ENCODE measurements around the gene CYP2R1.

Gene CYP2R1, protein sequence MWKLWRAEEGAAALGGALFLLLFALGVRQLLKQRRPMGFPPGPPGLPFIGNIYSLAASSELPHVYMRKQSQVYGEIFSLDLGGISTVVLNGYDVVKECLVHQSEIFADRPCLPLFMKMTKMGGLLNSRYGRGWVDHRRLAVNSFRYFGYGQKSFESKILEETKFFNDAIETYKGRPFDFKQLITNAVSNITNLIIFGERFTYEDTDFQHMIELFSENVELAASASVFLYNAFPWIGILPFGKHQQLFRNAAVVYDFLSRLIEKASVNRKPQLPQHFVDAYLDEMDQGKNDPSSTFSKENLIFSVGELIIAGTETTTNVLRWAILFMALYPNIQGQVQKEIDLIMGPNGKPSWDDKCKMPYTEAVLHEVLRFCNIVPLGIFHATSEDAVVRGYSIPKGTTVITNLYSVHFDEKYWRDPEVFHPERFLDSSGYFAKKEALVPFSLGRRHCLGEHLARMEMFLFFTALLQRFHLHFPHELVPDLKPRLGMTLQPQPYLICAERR

DNA sequence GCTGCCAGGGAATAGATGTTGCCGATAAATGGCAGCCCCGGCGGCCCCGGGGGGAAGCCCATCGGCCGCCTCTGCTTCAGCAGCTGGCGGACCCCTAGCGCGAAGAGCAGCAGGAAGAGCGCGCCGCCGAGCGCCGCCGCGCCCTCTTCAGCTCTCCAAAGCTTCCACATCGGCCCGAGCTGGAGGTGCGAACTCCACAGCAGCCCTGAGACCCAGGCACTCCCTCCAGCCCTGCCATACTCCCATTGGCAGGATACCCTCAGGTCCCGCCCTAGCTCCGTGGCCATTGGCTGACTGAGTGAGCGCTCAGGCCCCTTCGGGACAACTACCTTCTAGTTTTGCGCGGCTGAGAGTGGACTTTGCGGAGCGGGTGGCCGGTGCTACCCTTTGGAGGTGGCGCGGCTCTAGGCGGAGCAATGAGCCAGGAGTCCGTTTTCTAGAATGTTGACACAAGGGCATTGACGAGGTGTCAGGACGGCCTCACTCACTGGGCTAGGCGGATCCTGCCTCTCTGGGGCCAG lies at the start of gene CYP2R1:
Gene CYP2R1, minus strand, starts transcription at position 196 of the 521 bp plus-strand sequence. Its CDS starts 26 bp downstream, at position 170.
- in situ Hi-C loops (cut with HindIII; ENCODE audit: low sequenced_read_pairs) = no loop called here

GRCh38 chr11:14938936-14939335 lies 46.9 kb upstream of the CYP2R1 start:
- in situ Hi-C loops (cut with HindIII; ENCODE audit: low sequenced_read_pairs) = no loop called here

DNA sequence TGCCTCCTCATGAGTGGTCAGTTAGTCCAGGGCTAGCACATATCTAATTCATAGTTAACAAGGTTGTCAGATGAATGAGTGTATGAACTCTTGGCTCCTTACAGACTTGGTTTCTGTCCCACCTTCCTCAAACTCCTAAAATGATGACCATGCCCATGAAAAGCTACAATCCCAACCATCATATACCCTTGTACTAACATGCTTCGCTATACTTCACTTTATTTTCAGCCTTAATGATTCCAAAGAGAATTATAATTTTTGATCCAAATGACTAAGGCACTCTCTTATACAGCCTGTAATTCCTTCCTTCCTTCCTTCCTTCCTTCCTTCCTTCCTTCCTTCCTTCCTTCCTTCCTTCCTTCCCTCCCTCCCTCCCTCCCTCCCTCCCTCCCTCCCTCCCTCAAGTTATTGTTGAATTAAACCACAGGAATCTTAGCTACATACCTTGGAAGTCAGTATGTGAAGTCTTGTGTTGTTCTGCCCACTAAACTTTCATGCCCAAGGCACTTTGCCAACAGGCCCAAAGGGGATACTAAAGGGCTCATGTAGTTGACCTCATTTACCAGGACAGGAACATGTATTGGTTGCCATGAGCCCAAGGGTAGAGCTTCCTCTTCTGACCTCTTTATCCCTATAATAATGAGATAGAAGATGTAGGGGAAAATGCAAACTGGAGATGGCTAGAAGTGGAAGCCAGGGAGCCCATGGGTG lies 42.8 kb upstream of the CYP2R1 start:
- in situ Hi-C loops (cut with HindIII; ENCODE audit: low sequenced_read_pairs) = no loop called here

DNA sequence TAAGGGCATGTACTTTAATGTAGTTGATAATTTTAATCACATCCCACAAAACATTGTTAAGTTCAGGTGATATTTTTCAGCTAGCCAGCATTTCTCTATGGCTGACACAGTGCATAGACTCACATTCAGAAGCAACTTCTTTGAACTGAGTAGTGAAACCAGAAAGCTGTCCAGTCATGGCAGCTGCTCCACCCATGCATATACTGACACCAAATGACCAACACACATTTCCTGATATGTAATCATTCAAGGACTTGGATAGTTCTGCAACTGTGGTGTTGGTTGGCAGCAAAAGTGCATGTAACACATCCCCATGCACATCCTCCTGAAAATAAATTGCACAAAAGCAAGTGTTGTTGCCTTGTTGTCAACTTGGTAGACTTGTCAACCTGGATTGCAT lies 40.4 kb upstream of the CYP2R1 start:
- in situ Hi-C loops (cut with HindIII; ENCODE audit: low sequenced_read_pairs) = no loop called here

GRCh38 chr11:14930369-14930768 lies 38.3 kb upstream of the CYP2R1 start:
- in situ Hi-C loops (cut with HindIII; ENCODE audit: low sequenced_read_pairs) = no loop called here

- in situ Hi-C loops (cut with HindIII; ENCODE audit: low sequenced_read_pairs) = no loop called here
These were observed 35.1 kb upstream of the CYP2R1 start for GRCh38 chr11:14927146-14927545.

DNA sequence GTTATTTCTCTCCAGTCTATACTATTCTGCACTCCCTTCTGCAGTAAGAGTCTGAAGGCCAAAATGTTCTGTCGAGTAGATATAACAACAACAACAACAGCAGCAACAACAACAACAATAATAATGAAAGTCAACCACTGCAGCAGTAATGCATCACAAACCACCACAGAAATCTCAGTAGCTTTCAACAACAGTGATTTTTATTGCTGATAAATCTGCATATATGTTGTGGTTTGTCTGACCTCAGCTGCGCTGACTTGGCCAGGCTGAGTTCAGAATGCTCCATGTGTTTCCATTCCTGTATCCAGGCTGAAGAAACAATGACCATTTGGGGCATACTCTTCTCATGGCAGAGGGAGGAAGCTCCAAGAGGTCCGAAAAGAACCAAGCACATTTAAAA lies 32.3 kb upstream of the CYP2R1 start:
- in situ Hi-C loops (cut with HindIII; ENCODE audit: low sequenced_read_pairs) = no loop called here

GRCh38 chr11:14916403-14916802 lies 24.4 kb upstream of the CYP2R1 start:
- in situ Hi-C loops (cut with HindIII; ENCODE audit: low sequenced_read_pairs) = no loop called here

DNA sequence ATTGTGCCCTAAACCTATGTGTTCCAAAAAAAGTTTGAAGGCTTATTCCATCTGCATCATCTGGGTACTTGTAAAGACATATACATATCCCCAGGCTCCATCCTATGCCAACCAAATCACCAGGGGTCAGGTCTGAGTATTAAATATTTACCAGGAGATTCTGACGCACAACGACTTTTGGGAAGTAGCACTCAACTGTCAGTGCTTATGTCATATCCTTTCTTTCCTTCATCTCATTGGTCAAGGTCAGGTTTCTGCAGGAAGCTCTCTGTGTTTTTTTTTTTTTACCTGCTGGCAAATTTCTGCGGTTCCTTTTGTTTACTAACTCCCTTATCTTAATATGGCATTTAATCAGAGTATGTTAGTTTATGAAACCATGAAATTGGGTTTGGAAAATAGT lies 22.5 kb upstream of the CYP2R1 start:
- in situ Hi-C loops (cut with HindIII; ENCODE audit: low sequenced_read_pairs) = no loop called here

DNA sequence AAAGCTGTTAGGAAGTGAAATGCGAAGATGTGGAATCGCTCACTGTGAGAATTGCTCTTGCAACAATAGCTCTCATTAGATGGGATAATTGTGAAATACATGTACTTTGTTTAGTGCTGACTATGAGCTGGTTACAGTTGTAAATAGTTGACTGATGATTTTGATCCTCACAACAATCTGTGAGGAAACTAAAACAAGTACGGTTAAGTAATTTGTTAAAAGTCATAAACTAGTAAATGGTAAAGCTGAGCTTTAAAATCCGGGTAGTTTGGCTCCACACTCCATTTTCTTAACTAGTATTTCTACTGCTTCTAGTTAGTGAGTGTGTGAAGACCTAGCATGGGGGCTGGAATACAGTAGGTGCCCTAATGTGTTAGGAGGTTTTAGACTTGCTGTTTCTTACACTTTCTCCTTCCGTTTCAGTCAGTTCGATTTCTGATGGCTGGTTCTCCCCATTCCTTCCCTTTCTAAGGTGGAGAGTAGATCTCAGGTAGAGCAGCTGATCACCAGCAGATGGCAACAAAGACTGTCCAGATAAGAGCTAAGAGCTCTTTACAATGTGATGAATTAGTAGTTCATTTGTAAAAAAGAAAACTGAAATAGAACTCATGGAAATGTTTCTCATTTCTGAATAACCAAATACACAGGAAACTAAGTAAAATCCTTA lies 16.3 kb upstream of the CYP2R1 start:
- in situ Hi-C loops (cut with HindIII; ENCODE audit: low sequenced_read_pairs) = no loop called here

DNA sequence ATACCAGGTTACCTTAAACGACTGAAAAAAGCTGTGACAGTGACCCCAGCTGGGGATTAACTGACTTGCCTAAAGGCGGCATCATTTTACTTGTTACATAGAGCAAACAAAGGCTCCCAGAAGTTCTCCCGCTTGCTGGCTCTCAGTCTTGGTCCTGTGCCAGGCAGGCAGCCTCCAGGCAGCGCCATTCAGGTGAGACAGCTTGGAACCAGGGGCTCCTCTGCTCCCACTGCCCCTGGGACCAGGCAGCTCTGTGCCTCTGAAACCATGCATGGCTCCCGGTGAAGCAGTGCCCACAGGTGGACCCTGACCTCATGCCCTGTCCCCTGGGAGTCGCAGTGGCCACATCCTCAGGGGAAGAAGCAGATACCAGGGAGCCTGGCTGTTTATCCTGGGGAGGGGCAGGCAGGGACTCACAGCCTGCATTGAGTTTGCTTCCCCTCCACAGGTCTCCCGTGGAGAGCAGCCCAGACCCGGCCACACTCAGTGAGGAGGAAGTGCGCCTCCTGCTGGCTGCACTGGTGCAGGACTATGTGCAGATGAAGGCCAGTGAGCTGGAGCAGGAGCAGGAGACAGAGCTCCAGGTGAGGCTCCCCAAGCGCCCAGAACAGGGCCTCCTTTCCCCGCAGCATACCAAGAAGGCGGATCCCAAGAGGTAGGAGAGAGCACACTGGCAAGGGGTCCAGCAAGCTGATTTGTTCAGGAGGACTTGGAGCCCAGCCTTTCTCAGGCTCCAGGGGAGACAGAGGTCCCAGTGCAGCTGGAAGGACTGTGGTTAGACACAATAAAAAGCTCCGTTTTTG lies 15.6 kb upstream of the CYP2R1 start:
- in situ Hi-C loops (cut with HindIII; ENCODE audit: low sequenced_read_pairs) = no loop called here

GRCh38 chr11:14906993-14907392 lies 15.0 kb upstream of the CYP2R1 start:
- in situ Hi-C loops (cut with HindIII; ENCODE audit: low sequenced_read_pairs) = no loop called here

DNA sequence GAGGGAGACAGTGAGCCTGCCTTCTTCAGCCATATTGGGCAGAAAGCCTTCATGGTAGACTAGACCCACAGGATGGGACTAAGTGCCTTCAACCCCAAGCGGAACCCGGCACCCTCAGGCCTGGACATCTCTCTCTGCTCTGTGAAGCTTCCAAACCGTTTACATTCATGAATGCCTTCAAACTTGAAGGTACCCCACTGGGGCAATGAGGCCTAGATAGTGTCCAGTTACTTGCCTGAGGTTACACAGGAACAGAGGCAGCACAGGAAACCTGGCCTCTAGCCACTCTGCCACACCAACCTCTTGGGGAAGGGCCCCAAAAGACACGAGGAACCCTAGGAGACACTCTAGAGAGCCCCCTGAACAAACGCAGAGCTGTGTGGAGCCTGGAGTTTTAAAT lies 14.5 kb upstream of the CYP2R1 start:
- in situ Hi-C loops (cut with HindIII; ENCODE audit: low sequenced_read_pairs) = no loop called here

DNA sequence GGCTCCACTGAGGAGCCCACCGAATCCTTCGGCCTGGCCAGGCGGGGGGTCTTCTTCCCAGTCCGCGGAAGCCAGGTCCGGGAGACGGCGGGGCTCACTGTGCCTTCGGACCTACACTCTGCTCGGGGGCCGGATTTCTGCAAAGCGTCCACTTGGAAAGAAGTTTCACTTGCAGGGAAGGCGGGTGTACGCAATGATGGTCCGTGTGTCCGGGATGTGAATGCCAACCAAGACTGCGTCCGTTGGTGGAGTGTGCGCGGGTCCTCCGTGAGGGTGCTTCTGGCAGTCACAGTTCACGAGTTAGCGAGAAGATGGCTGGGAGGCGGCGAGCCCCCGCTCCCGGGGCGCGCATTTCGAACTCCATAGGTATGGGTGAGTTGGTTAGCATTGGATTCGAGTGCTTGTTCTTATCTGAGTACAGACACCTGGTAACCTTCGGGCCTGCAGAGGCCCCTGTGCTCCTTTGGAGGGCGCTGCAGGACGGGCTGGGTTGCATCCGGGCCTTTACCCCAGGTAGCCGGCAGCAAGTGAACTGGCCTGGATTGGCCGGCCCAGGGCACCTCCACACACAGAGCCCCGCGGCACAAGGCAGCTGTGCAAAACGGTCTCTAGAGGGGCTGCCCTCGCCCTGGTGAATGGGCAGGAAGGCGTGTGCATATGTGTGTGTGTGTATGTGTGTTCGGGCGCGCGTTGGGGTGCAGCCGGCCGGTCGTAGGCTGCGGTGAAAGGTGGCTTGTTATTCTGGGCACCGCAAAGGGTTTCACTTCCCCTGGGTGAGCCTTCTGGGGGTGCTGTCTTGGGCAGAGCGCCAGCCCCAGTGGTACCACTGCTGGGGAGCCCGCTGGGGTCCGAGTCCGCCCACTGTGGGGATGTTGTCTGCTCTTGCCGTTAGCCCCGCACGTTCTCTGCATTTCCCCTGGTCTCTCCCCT lies 13.3 kb upstream of the CYP2R1 start:
- in situ Hi-C loops (cut with HindIII; ENCODE audit: low sequenced_read_pairs) = no loop called here

DNA sequence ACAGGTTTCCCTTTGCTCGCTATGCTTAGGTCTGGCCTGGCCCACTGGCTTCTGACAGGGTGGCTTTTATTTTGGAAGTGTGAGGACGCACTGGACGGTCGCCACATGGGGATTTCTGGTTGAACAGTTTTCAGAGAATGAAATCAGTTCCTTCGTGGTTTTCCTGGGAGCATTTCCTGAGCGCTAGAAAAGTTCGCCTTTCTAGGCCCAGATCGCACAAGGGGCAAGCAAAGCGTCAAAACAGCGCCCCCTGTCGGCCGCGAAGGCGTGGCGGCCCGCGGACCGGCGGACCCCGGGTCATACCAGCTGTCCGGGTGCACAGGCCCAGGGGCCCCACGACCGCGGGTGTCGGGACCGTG lies 12.7 kb upstream of the CYP2R1 start:
- in situ Hi-C loops (cut with HindIII; ENCODE audit: low sequenced_read_pairs) = no loop called here

DNA sequence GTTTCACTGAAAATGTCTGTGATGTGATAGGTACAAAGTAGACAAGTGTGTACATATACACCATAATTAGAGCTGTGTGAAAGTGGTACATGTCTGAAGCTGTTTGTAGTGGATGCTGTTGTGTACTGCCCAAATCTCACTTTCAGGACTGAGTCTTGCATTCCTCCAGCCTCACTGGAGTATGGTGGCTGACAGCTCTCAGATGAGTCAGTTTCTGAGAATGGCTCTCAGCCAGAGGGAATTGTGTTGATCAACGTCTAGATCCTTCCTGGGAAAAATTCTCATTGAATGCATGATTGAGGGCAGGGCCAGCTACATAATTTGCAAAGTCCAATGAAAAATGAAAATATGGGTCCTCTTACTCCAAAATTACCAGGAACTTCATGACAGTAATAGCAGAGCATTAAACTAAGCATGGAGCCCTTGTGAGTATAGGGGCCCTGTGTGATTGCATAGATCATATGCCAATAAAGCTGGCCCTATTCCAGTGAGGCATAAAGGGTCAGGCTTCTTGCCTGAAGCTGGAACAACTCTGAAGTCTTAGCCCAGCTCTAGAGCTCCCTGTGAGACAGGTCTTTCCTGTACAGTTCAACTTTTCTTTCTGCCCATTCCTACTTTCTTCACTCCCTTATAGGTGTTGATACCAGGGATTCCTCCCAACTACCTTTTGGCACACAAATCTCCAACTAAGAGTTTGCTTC lies 10.8 kb upstream of the CYP2R1 start:
- in situ Hi-C loops (cut with HindIII; ENCODE audit: low sequenced_read_pairs) = no loop called here

DNA sequence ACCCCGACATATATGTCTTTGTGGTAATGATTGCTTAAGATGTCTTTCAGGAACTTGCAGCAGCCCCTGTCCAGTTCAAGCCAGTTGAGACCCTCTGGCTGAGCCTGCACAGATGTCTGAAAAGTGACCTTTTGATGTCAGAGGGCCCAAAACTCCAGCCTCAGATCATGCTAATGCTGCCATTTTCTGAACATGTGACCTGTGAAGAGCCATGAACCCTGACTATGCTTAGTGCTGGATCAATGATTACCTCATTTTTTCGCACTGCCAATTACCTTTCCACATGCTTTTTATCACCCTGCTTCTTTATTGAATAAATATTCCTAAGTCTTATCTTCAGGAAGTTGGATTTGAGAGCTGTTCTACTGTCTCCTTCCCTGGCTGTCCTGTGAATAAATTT lies 6.9 kb upstream of the CYP2R1 start:
- in situ Hi-C loops (cut with HindIII; ENCODE audit: low sequenced_read_pairs) = no loop called here

DNA sequence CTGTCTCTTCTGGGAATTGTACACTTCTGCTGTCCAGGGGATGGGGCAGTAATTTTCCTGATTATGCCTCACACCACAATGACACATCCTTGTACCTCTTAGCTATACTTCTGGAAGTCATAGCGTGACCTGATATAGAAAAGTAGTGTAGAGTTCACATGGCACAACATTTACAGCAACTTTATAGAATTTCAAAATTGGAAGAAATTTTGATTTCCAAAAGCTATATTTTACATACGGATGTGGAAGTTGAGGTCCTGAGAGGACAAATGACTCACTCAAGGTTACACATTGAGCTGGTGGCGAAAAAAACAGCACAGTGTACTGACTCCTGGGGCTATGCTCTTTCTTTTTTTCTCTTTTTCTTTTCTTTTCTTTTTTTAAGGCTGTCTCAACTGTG lies 6.3 kb upstream of the CYP2R1 start:
- in situ Hi-C loops (cut with HindIII; ENCODE audit: low sequenced_read_pairs) = no loop called here

All from DLD1 (cell line).